IPS-15b (cell line): Measurements from ENCODE around the gene IL25.
A peak's percentile ranks its signal among the peaks of the same experiment; 100 is the strongest.

Experiments
- H3K27me3 ChIP-seq: one replicate; pipeline ENCODE4 v1.6.1; 2013; ENCODE audit warnings: low read length; ENCODE audit not compliant: control insufficient read depth, insufficient read depth
- H3K36me3 ChIP-seq: one replicate; pipeline ENCODE4 v1.6.1; 2013; ENCODE audit warnings: low read length; ENCODE audit not compliant: control insufficient read depth, insufficient read depth
- H3K4me1 ChIP-seq: one replicate; pipeline ENCODE4 v1.6.1; 2013; ENCODE audit warnings: mild to moderate bottlenecking, low read length; ENCODE audit not compliant: control insufficient read depth, insufficient read depth
- H3K4me3 ChIP-seq: one replicate; pipeline ENCODE4 v1.5.1; 2013; ENCODE audit warnings: low read depth, low read length
- H3K9ac ChIP-seq: one replicate; pipeline ENCODE4 v1.6.1; 2013; ENCODE audit warnings: low read depth, mild to moderate bottlenecking, low read length
- H3K9me3 ChIP-seq: one replicate; pipeline ENCODE4 v1.6.1; 2013; ENCODE audit warnings: mild to moderate bottlenecking, low read length; ENCODE audit not compliant: control insufficient read depth, insufficient read depth

Gene IL25

GRCh38 chr14:23357261-23357660 is 15.3 kb upstream of the IL25 start:
- Histone ChIP-seq H3K36me3 (peaks cover 7% of the 10 kb centered on the region), H3K9me3 (no peaks in the 10 kb centered on the region), H3K27me3 (peaks cover 28% of the 10 kb centered on the region), H3K4me3 (no peak overlapping the region), H3K4me1 (peaks cover 2% of the 10 kb centered on the region), H3K9ac (no peak overlapping the region)

- H3K27me3 ChIP-seq = peaks cover 26% of the 10 kb centered on the region
- H3K9ac ChIP-seq = no peak overlapping the region
- no peak overlapping the region for H3K4me3 ChIP-seq
- H3K9me3 ChIP-seq = no peaks in the 10 kb centered on the region
- H3K4me1 ChIP-seq = peaks cover 3% of the 10 kb centered on the region
- peaks cover 7% of the 10 kb centered on the region for H3K36me3 ChIP-seq
Observed at GRCh38 chr14:23358042-23358441, 14.6 kb upstream of the IL25 start.

DNA sequence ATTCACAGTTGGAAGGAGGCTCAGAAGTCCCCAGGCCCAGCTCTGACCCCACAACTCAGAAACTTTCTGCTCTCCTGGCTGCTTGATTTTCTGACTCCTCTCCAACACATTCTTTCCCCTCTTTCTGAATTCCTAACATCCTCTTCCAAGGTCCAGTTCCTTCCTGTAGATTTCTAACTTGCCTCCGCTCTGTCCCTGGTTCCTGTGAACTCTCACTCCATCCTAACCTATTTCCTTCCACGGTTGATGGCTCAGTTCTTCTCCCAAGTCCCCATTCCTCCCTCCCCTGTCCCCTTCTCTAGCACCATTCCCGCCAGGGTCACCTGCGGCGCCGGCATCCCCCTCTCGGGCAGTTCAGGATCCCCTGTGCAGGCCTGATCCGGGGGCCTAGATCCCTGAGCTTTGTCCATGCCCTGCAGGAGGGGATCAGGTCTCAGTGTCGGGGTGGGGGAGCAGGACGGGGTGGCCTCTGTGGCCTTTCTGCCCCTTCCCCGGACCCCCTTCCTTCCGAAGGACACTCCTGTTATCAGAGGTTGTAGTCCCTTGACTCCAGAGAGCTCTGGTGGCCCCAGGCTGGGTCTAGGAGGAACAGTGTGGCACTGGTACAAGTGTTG is 13.9 kb upstream of the IL25 start:
- Histone ChIP-seq H3K9ac (no peak overlapping the region), H3K27me3 (peaks cover 20% of the 10 kb centered on the region), H3K9me3 (no peaks in the 10 kb centered on the region), H3K36me3 (peaks cover 7% of the 10 kb centered on the region), H3K4me1 (peaks cover 4% of the 10 kb centered on the region), H3K4me3 (no peak overlapping the region)

DNA sequence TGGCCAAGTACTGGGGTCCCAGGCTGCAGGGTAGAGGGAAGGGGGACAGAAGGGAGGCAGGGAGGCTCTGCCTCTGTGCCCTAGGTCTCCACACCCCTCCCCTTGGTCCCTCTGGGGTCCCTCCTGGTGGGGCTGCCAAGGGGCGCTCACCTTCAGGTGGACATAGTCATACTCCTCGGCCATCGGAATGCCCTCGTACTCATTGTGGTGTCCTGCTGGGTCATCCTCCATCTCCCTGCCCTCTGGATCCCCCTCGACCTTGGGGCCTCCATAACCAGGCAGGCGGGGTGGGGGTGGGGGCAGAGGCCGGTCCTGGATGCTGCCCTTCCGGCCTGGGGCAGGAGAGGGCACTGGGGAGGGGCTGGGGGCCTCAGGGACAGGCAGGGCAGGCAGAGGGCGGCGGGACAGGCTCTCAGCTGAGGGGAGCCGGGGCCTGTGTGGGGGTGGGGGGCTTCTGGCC is 13.4 kb upstream of the IL25 start:
- H3K9me3 ChIP-seq = no peaks in the 10 kb centered on the region
- no peak overlapping the region for H3K9ac ChIP-seq
- peaks cover 9% of the 10 kb centered on the region for H3K4me1 ChIP-seq
- peaks cover 7% of the 10 kb centered on the region for H3K36me3 ChIP-seq
- H3K27me3 ChIP-seq = peaks cover 15% of the 10 kb centered on the region
- no peak overlapping the region for H3K4me3 ChIP-seq

- H3K36me3 ChIP-seq = peaks cover 7% of the 10 kb centered on the region
- H3K9ac ChIP-seq = no peak overlapping the region
- peaks cover 10% of the 10 kb centered on the region for H3K27me3 ChIP-seq
- no peaks in the 10 kb centered on the region for H3K9me3 ChIP-seq
- no peak overlapping the region for H3K4me3 ChIP-seq
- peaks cover 10% of the 10 kb centered on the region for H3K4me1 ChIP-seq
Observed at GRCh38 chr14:23359722-23360447, 12.7 kb upstream of the IL25 start.

- Histone ChIP-seq H3K4me3 (no peak overlapping the region), H3K27me3 (peaks cover 4% of the 10 kb centered on the region), H3K36me3 (peaks cover 7% of the 10 kb centered on the region), H3K9me3 (no peaks in the 10 kb centered on the region), H3K9ac (no peak overlapping the region), H3K4me1 (peaks cover 10% of the 10 kb centered on the region)
Observed at GRCh38 chr14:23360496-23360895, 12.1 kb upstream of the IL25 start.

- Histone ChIP-seq H3K9me3 (no peaks in the 10 kb centered on the region), H3K4me3 (no peak overlapping the region), H3K27me3 (peaks cover 2% of the 10 kb centered on the region), H3K4me1 (peaks cover 10% of the 10 kb centered on the region), H3K36me3 (peaks cover 7% of the 10 kb centered on the region), H3K9ac (no peak overlapping the region)
Observed at GRCh38 chr14:23361320-23361719, 11.3 kb upstream of the IL25 start.

- Histone ChIP-seq H3K9ac (no peak overlapping the region), H3K27me3 (peaks cover 4% of the 10 kb centered on the region), H3K36me3 (peaks cover 7% of the 10 kb centered on the region), H3K9me3 (no peaks in the 10 kb centered on the region), H3K4me3 (no peak overlapping the region), H3K4me1 (peaks cover 10% of the 10 kb centered on the region)
Observed at GRCh38 chr14:23361763-23362162, 10.8 kb upstream of the IL25 start.

DNA sequence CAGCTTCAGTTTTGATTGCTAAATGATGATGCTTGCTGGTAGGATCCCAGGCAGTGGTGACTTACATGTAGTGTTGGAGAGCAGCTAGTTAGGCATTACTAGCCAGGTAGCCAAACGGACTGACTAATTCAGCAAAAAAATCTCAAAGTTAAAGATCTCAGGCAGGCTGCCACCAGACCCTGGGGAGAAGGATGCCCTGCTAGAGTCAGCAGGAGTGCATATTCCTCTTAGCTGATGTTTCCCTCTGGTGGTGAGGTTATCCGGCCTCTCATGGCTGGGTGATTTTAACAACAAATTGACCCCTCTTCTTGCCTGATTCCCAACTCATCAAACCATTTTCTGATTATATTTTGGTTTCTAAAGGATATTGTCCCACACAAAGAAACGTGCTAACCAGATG is 10.4 kb upstream of the IL25 start:
- H3K4me3 ChIP-seq = no peak overlapping the region
- H3K9ac ChIP-seq = no peak overlapping the region
- no peaks in the 10 kb centered on the region for H3K9me3 ChIP-seq
- H3K27me3 ChIP-seq = peaks cover 8% of the 10 kb centered on the region
- H3K36me3 ChIP-seq = peaks cover 7% of the 10 kb centered on the region
- H3K4me1 ChIP-seq = peaks cover 12% of the 10 kb centered on the region

DNA sequence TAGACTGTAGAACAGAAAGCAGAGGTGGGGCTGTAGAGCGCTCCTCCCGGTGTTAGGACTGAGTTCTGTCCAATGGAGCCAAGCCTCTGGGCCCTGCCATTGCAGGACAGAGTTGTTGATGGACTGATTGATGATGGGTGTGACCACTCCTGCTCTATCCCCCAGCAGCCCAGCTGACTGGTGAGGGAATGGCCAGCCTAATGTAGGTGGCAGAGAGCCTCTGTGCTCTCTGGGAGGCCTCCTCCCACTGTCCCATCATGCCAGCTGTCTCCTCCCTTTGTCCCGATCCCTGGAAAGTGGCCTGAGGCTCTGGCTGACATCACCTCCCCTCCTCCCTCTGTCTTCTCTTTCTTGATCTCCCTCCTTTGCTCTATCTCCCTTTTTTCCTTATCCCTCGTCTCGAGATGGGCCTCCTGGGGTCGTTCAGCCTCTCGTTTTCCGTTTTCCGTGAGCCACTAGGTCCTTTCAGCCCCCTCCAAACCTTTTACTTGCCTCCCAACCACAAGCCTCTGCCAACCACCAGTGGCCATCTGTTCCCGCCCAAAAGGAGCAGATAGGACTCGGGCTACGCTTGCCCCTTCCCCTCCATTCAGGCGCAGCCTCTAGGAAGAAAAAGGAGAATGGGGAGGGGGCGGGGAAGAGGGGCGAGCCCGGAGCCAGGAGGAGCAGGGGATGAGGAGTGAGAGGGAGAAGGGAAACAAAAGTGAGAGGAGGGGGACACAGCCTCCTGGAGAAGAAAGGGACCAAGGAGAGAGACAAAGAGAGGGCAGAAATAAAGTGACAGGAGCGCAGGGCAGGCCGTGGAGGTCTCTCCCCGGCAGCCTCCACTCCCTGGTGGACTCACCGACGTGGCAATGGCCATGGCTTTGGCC is 8.2 kb upstream of the IL25 start:
- Histone ChIP-seq H3K27me3 (peaks cover 30% of the 10 kb centered on the region), H3K4me1 (peaks cover 12% of the 10 kb centered on the region), H3K36me3 (peaks cover 4% of the 10 kb centered on the region), H3K9me3 (no peaks in the 10 kb centered on the region), H3K4me3 (peak overlapping the region; percentile 78), H3K9ac (peak overlapping the region; percentile 76)

GRCh38 chr14:23365036-23365731 is 7.4 kb upstream of the IL25 start, which contains the start of gene EFS:
Gene EFS, minus strand, starts transcription at chr14:23365172. Its CDS starts 147 bp downstream, at chr14:23365025.
- H3K9me3 ChIP-seq = no peaks in the 10 kb centered on the region
- peak within 1 kb of the TSS; percentile 78 for H3K4me3 ChIP-seq
- peaks cover 2% of the 10 kb centered on the region for H3K36me3 ChIP-seq
- H3K4me1 ChIP-seq = peaks cover 12% of the 10 kb centered on the region
- H3K9ac ChIP-seq = peak within 1 kb of the TSS; percentile 76
- H3K27me3 ChIP-seq = peaks cover 36% of the 10 kb centered on the region
